Measurements from ENCODE around the gene PCLAF.
"Not testable (repeated sequence)": the region's sequence is repeated elsewhere in the genome, so short reads cannot be mapped to it uniquely, and the experiment has no call there.

The PCLAF gene, protein sequence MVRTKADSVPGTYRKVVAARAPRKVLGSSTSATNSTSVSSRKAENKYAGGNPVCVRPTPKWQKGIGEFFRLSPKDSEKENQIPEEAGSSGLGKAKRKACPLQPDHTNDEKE

DNA sequence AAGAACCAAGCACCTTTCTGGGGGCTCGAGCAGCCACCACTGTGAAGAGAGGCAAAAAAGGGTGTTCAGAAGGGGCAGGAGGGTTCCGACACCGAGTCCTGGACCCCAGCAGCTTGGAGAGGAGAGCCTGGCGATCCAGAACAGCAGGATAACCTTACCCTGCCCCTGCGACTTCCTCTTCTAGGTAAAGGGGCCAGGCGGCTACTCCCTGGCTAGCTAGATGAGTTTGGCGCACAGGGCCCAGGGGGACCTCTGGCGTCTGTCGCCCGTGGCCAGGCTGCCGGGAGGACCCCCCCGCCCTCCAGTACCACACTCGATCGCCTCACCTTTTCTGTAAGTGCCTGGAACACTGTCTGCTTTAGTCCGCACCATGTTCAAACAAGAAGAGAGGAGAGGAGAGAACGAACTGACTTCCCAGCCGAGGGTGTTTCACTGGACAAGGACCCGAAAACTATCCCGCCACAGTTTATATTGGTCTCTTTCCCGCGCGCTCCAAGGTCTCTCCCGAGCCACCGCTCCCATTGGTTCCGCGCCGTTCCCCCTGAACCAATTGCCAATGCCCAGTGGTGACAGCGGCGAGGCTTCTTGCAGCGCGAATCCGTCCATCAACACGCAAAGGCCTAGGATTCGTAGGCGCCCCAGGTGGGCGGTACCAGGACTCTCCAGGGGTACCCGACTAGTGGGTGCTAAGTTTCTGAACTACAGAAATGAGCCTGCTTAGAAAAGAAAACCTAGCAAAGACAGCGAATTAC lies at the start of gene PCLAF:
Gene PCLAF, minus strand, starts transcription at position 442 of the 752 bp plus-strand sequence. Its CDS starts 70 bp downstream, at position 372.
- DNase-seq (ENCODE audit: low read depth in 2 of 2) = peak; percentile 91 to 94

DNA sequence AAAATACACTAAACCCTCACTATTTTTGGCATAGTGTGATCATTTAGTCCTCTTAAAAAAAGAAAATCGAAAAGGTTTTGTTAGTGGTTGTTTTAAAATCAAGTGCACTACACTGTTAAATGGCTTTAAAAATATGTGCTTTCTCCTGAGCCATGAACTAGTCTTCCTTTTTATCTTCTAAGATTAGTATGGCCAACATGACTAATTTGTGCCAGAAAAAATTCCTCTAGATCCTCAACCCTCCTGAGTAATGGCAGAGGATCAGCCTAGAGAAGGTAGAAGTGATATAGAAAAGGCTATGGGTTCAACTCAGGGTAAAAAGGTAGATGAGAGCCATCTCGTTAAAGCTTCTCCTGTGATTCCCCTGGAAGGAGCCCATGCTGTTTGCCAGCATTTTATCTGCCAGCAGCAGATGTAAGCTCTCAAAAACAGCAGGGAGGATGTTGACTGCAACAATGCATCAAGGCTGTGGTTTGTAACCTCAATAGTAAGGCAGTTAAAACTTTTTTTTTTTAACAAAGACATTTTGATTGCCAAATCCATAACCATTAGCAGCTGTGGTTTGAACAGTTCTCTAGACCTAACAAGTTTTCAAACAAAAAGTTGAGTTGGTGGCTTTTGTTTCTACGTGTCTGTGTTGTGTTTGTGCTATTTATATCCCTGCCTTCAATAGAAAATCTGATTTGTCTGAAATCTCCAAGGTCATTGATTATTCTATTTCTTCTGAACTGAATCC lies 48.9 kb upstream of the PCLAF start:
- no peak for DNase-seq (ENCODE audit: low read depth in 2 of 2)

DNA sequence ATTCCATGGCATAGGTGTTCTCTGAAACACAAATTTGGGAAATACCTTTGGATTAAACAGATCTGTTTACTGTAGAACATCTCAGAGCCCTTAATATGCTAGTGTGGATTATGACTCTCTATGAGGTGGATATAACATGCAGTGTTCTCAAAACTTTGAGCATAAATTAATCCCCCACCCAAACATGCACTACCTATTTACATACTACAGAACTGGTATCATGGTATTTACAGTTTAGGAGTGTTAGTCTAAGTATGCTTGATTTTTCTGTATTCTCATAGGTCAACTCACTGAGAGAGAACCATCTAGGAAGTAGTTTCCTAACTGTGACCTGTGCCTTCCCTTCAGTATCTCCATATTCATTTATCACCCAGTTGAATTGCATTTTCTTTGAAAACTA lies 48.2 kb upstream of the PCLAF start:
- DNase-seq (ENCODE audit: low read depth in 2 of 2) = no peak

- no peak for DNase-seq (ENCODE audit: low read depth in 2 of 2)
Measured at GRCh38 chr15:64426845-64427465, 45.7 kb upstream of the PCLAF start.

GRCh38 chr15:64425221-64425620 lies 44.0 kb upstream of the PCLAF start:
- no peak for DNase-seq (ENCODE audit: low read depth in 2 of 2)

- no peak for DNase-seq (ENCODE audit: low read depth in 2 of 2)
Measured at GRCh38 chr15:64423970-64424369, 42.7 kb upstream of the PCLAF start.

- DNase-seq (ENCODE audit: low read depth in 2 of 2) = no peak
Measured at GRCh38 chr15:64422697-64423096, 41.5 kb upstream of the PCLAF start.

DNA sequence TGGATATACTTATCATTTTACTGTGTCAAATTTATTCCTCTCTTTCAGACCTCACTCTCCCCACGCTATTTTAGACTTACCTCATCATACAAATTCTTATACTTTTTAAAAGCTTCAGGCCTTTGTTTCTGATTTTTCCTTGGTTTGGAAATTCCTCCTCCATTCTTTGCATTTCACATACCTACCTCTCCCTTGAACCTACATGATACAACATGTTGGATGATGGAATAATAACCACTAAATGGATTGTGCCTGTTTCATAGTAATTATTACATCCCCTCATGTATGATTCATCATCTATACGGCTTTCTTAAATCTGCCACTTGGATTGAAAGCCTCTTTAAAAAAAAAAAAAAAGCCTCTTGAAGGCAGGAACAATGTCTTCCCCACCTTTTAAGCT lies 31.0 kb upstream of the PCLAF start:
- DNase-seq (ENCODE audit: low read depth in 2 of 2) = no peak

DNA sequence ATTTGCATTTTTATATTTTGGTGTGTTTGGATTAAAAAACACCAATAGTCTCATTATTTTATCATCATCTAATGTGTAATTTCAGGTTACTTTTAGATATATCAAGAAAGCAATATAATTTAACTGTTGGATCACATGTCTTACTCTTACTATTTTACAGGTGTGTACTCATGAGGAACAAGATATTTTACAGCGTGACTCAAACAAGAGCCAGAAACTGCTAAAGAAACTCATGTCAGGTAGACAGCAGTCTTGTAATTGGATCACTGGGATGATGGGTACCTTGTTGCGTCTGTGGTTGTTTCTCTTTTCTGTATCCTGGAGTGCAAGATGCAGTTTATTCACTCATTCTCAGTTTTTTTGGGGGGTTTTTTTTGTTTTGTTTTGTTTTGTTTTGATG lies 19.3 kb upstream of the PCLAF start:
- no peak for DNase-seq (ENCODE audit: low read depth in 2 of 2)

DNA sequence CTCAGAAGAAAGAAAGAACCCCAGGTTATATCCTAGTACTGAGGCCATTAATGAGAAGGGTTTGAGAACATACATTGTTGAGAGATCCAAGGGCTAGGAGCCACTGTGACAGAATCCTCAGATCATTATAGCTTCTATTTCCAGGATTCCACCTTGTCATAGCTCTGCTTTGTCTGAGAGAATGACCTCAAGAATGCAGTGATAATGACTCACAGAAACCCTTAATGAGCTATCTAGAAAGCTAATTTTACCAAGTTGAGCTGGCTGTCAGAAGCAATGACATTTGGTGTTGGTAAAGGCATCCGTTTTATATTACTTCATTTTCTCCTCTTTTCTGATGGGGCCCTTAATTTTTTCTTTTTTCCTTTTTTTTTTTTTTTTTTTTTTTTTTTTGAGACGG lies 17.3 kb upstream of the PCLAF start:
- DNase-seq (ENCODE audit: low read depth in 2 of 2) = no peak

DNA sequence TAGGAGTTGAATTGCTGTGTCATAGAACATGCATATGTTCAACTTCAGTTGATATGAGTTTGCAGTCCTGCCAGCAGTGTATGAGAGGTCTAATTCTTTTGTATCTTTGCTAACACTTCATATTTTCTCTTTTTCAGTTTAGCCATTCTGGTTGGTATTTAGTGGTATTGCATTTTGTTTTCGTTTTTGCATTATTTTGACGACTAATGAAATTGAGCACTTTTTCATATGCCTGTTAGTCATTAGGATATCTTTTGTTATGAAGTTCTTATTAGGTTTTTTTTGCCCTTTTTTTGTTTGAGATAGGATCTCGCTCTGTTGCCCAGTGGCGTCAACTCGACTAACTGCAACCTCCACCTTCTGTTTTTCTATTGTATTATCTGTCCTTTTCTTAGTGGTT lies 15.5 kb upstream of the PCLAF start:
- DNase-seq (ENCODE audit: low read depth in 2 of 2) = no peak

GRCh38 chr15:64392471-64392870 lies 11.2 kb upstream of the PCLAF start:
- DNase-seq (ENCODE audit: low read depth in 2 of 2) = not testable (repeated sequence)

GRCh38 chr15:64389036-64389435 lies 7.8 kb upstream of the PCLAF start:
- no peak for DNase-seq (ENCODE audit: low read depth in 2 of 2)

DNA sequence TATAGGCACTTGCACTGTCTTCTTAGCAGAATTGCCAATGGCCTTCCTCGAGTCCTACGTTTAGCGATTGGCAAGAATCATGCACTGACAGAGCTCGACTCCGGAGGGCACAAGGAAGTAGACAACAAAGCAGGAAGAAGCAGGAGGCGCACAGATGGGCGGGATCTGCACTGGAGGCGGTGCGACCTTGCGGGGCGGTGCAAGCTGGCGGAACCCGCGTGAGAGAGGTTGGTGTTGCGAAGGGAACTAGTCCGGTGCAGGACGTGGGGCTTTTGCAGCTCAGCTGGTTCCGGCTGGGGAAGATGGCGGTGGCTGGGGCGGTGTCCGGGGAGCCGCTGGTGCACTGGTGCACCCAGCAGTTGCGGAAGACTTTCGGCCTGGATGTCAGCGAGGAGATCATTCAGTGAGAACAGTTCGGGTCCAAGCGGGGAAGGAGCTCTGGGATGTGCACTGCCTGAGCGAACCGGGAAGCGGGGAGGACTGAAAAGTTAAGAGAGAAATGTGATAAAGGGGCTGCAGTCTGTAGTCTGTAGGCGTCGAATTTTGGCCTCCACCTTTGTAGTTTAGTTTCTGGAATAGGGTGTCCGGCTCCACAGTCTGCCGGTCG lies 6.4 kb upstream of the PCLAF start, which contains the start of gene TRIP4:
Gene TRIP4, plus strand, starts transcription at position 275 of the 607 bp plus-strand sequence. Its CDS starts 28 bp downstream, at position 303.
- peak; percentile 93 to 95 for DNase-seq (ENCODE audit: low read depth in 2 of 2)

GRCh38 chr15:64386291-64386690 lies 5.0 kb upstream of the PCLAF start:
- DNase-seq (ENCODE audit: low read depth in 2 of 2) = no peak

DNA sequence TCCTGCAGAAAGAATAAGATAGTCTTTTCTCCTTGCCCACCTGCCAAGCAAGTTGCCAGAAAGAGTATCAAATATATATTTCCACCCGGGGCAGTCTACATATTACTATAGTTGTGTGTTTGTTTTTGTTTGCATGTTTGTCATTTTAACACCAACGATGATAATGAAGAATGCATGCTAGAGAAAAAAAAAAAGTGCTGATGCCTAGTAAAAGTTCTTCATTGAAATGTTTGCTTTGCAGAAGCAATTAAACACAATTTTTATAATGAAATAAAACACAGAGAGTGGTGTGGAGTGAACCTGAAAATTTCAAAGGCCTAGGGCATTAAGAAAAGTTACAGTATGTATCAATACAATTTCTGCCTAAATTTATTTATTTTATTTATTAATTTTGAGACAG lies 2.5 kb upstream of the PCLAF start:
- no peak for DNase-seq (ENCODE audit: low read depth in 2 of 2)

DNA sequence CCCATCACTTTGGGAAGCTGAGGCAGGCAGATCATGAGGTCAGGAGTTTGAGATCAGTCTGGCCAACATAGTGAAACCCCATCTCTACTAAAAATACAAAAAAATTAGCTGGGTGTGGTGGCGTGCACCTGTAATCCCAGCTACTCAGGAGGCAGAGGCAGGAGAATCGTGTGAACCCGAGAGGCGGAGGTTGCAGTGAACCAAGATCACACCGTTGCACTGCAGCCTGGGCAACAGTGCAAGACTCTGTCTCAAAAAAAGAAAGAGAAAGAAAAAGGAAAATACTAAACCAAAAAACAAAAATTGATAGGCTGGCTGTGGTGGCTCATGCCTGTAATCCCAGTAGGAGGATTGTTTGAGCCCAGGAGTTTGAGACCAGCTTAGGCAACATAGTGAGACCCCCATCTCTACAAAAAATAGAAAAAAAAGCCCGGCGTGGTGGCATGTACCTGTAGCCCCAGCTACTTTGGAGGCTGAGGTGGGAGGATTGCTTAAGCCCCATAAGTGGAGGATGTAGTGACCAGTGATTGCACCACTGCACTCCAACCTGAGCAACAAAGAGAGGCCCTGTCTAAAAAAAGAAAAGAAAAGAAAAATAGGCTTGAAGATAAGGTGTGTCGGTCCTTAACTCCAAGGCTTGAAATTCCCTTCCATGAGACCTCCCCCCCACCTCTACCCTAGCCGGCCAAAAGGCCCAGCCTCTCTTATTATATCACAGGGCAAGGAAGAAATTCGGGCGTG lies 941 bp downstream of the PCLAF start:
- not testable (repeated sequence) for DNase-seq (ENCODE audit: low read depth in 2 of 2)

DNA sequence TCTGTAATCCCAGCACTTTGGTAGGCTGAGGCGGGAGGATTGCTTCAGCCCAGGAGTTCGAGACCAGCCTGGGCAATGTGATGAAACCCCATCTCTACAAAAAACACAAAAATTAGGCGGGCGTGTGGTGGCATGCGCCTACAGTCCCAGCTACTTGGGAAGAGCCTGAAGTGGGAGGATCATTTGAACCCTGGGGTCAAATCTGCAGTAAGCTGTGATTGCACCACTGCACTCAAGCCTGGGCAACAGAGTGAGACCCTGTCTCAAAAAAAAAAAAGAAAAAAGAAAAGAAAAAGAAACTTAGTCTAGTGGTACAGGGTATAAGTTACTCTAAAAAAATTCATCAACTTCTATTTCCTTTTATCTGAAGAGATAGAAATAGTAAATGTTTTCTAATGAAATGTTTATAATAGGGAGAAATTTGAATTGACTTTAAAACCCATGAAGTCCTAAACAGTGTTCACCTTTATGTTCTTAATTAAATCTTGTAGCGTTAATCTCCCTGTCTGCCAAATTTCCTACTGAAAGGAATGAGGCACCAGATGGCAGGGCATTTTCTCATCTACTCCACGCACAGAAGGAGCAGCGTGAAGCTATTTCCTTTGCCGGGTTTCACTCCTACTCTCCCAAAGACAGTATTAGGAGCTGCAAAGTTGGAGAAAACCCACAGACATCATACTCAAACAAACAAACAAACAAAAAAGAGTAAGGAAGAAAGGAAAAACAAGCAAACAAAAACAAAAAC lies 1.9 kb downstream of the PCLAF start:
- no peak for DNase-seq (ENCODE audit: low read depth in 2 of 2)

DNA sequence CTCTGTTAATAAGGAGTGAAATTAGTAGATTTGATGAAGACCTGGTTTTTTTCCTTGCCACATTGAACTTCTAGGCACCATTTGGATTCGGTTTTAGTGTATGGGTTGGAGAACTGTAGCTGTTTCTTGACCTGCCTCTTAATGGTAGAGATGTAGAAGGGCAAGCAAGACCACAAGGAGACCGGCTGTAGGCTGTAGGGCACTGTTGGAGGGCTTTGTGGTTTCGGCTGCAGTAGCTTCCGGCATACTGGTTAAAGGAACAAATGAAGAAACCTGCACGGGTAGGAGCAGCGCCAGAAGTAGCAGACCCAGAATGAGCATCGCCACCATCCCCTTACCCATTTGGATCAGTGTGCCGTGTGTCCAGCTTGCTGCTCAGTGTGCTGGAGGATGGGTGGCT lies 7.9 kb downstream of the PCLAF start:
- DNase-seq (ENCODE audit: low read depth in 2 of 2) = no peak

DNA sequence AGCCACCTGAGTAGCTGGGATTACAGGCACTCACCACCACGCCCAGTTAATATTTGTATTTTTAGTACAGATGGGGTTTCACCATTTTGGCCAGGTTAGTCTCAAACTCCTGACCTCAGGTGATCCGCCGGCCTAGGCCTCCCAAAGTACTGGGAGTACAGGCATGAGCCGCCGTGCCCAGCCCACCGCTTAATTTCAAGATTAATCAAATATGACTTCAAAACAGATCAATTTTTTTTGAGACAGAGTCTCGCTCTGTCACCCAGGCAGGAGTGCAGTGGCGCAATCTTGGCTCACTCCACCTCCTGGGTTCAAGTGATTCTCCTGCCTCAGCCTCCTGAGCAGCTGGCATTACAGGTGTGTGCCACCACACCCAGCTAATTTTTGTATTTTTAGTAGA lies 9.9 kb downstream of the PCLAF start:
- not testable (repeated sequence) for DNase-seq (ENCODE audit: low read depth in 2 of 2)

Data from stimulated activated CD4-positive, alpha-beta T cell treated with anti-CD3 and anti-CD28 coated beads, Interleukin-4, amount 100 ng/mL, for 48 hours (primary cell).